Measurements from ENCODE around the gene RPL34.

The RPL34 gene

DNA sequence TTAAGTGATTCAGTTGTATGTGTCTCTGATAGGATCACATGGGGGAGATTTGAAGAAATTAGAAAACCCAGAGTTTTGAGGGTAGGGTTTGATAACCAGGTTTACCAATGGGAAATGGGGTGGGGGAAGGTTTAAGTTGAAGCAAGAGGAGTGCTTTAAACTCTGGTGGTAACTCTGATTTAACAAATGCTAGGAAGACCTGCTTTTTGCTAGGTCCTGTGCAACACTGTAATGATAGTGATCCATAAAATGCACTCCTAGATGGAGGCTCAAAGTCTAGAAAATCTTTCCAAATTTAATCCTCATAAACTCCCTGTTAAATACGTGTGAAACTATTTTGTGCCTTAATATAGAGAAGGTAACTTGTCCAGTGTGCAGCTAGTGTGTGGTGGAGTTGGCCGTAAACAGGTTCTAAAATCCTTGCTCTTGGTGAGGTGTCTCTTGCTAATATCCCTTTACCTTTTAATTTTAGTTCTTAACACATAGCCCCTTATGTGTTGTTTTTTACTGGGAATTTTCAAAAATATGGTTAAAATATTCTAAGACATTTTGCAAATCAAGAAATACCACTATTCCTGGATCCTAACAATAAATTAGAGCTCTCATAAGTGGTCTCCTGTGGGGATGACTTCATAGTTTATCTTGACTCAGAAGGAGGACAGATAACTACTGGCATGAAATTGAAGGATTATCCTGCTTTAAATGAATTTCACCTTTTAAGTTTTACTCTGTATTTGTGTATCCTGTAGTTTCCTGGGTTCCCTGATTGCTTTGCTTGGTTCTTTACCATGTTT, 4.1 kb downstream of the RPL34 start:
- no peak for DNase-seq

GRCh38 chr4:108626056-108626455, 5.7 kb downstream of the RPL34 start:
- no peak for DNase-seq

DNA sequence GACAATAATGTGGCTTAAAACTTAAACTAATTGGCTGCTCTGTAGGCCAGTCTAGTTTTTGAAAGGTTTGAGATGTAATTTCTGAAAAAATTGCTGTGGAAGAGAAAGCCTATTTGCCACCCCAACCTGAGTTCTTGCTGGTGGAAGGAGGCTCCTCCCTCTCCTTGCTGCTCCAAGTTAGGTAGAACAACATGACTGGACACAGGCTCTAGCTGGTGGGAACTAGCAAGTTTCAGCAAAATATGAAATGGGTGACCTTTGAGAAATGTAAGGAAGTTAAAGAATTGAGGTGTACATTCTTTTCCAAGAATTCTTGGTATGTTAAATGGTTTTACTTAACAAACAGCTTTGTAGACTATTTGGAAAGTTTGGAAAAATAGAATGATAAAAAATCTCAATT, 8.0 kb downstream of the RPL34 start:
- no peak for DNase-seq

- no peak for DNase-seq
These were observed 14.8 kb downstream of the RPL34 start for GRCh38 chr4:108635070-108635655.

DNA sequence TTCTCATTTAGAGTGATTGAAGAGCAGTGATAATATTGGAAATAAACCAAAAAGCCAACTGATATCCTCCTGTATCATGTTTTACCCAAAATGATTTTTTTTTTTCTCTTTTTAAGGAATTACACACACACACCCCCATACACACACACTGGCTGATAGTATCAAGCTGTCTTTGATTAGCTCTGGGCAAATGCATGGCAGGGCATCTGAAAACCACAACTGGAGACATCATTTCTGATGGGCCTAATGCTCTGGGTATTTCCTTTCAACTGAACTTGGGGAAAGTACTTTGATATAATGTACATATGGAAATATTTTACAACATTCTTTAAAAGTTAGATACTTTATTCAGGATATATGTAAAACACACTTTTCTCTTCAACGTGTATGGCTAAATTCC, 15.9 kb downstream of the RPL34 start:
- DNase-seq, result no peak

- no peak for DNase-seq
These were observed 17.5 kb downstream of the RPL34 start for GRCh38 chr4:108637856-108638255.

DNA sequence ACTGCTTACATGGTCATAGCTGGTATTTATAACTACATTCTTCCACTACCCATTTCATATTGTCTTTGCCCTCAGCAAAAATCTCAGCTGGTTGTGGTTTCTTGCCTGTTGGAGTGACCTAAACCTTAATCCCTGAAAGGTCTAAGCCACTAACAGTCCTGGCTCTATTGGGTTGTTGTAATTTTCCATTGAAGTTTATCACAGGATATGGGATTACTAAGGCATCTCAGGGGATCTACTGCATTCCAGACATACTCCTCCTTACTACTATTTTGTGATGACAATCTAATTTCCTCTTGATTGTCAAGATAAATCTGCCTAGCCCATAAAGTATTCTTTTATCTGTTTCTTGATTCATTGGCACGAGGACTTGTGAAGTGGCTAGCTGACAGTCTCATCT, 23.9 kb downstream of the RPL34 start:
- DNase-seq, result no peak

DNA sequence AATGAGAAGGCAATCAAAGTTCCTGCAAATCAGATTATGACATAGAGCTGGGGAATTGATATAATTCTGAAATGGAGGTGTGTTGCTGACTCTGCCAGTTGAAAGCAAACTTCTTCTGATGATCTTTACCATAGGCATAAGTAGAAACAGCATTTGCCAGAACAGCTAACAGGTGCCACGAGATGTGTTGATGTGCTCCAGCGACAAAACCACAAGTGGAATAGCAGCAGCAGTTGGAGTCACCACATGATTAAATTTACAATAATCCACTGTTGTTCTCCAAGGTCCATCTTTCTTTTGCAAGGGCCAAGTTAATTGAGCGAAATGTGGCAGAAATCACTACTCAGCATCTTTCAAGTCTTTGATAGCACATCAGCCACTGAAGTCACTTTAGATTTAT, 26.3 kb downstream of the RPL34 start:
- no peak for DNase-seq

GRCh38 chr4:108649863-108650211, 29.5 kb downstream of the RPL34 start:
- DNase-seq, result no peak

DNA sequence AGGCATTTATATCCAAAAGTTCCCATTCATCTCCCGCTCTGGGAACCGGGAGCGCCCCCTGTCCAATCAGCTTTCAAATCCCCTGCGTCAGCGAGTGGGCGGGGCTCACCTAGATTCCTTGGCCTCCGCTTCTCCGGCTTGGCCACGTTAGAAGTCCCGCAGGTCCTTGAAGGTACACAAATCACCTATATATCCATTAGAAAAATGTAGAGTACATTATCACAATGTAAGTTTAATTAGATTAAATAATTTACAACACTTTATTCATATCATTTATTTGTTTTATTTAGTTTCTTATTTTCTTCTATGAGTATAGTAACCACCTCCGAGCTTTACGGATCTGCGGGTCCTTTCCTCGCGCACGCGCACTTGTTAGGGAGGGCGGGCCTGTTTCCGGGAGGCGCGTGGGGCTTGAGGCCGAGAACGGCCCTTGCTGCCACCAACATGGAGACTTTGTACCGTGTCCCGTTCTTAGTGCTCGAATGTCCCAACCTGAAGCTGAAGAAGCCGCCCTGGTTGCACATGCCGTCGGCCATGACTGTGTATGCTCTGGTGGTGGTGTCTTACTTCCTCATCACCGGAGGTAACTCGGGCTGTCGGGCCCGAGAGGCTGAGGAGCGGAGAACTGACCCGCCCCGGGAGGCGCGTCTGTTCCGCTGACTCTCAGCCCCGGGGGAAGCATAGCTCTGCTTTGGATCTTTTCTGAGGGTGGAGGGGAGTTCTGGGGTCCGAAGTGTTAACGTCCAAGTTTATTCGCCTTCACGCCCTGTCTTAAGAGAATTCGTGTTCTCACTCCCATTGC, 30.0 kb downstream of the RPL34 start, which contains the start of gene OSTC:
TSS of gene OSTC (plus strand) at position 388 of the 802 bp plus-strand sequence. CDS start at position 445, 57 bp downstream.
- peak; percentile 94 to 95 for DNase-seq

GRCh38 chr4:108651014-108651791, 30.8 kb downstream of the RPL34 start:
- peak; percentile 41 to 63 for DNase-seq

- no peak for DNase-seq
These were observed 42.3 kb downstream of the RPL34 start for GRCh38 chr4:108662629-108663028.

DNA sequence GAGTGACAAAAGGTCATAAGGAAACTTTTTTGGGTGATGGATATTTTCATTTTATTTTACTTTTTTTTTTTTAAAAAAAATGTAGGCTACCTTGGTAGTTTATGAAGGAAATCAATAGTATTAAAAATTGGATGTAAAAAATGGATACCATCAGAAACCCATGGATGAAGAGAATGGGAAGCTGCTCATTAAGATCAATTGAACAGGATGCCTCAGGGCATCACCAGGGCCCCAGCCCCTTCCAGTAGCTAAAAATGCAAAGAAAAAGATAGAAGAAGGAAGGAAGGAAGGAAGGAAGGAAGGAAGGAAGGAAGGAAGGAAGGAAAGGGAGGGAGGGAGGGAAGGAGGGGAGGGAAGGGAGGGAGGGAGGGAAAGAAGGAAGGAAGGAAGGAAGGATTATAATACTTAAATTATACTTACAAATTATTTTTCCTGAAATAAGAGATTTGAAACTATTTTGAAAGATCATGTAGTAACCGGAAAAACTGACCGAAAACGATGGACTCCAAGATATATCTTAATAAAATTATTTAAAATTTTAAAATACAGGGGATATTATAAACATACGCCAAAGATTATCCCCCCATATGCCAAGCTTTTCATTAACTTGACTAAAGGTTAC, 54.1 kb downstream of the RPL34 start:
- no peak for DNase-seq

Data from AML-193 (cell line).